ENCODE data around the gene SSRP1.

Gene SSRP1

DNA sequence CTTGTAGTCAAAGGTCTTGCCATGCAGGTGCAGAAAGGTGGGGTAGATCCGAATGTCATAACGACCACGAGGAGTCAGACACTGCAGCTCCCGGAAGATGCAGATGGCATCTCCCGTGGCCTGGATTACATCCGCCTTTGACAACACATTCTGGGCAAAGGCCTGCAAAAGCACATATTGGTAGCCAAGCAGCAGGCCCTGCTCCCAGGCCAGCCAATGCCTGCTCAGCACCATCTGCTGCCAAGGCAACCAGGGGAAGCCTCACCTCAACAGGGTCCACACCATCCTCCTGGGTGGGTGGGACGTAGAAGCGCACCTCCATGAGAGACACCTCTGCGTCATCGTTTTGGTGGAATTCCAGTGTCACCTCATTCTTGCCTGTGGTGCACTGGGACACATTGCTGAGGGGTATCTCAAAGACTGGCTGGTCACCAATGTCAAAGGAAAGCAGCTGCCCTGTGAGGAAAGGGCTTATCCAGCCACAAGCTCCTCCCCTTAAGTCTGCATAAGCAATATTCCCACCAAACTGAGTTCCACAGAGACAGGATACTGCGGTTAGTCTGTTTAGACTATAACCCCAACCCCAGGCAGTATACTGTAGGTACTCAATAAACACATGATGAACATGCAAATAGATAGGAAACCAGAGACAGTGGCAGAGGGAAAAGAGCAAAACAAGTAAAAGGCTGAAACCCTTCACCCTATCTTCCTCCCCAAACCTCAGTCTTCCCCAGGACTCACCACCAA lies 2.8 kb downstream of the SSRP1 start:
- H3K9me2 ChIP-seq (replicated peaks; ENCODE audit: insufficient read depth, low read length), result no peaks in the 10 kb centered on the region
- H2AFZ ChIP-seq (ENCODE audit: low read length), result no peak overlapping the region
- no peak overlapping the region for H3K27ac ChIP-seq (ENCODE audit: low read length)
- DNase-seq, result no peak
- peaks cover 65% of the 10 kb centered on the region for H3K79me2 ChIP-seq (ENCODE audit: low read length)
- H3K4me3 ChIP-seq (ENCODE audit: low read length), result no peak overlapping the region
- no peak overlapping the region for H3K9ac ChIP-seq (ENCODE audit: low read length)
- TF ChIP-seq EZH2phosphoT487 (IDR thresholded peaks at IDR 0.05; ENCODE audit: low read length) (no peak), EZH2 (optimal IDR thresholded peaks at IDR 0.05; ENCODE audit: low read depth, low read length) (no peak)
- TF ChIP-seq, protein P1, sequence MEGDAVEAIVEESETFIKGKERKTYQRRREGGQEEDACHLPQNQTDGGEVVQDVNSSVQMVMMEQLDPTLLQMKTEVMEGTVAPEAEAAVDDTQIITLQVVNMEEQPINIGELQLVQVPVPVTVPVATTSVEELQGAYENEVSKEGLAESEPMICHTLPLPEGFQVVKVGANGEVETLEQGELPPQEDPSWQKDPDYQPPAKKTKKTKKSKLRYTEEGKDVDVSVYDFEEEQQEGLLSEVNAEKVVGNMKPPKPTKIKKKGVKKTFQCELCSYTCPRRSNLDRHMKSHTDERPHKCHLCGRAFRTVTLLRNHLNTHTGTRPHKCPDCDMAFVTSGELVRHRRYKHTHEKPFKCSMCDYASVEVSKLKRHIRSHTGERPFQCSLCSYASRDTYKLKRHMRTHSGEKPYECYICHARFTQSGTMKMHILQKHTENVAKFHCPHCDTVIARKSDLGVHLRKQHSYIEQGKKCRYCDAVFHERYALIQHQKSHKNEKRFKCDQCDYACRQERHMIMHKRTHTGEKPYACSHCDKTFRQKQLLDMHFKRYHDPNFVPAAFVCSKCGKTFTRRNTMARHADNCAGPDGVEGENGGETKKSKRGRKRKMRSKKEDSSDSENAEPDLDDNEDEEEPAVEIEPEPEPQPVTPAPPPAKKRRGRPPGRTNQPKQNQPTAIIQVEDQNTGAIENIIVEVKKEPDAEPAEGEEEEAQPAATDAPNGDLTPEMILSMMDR (IDR thresholded peaks at IDR 0.05; ENCODE audit: low read length), result no peak
- H3K4me1 ChIP-seq (ENCODE audit: low read length), result peaks cover 18% of the 10 kb centered on the region
- H3K36me3 ChIP-seq (replicated peaks; ENCODE audit: insufficient read depth, low read length), result peaks cover 18% of the 10 kb centered on the region
- H3K9me3 ChIP-seq (replicated peaks; ENCODE audit: insufficient read depth, low read length), result no peaks in the 10 kb centered on the region
- H4K20me1 ChIP-seq (ENCODE audit: insufficient read depth, low read length), result no peaks in the 10 kb centered on the region
- no peak overlapping the region for H3K4me2 ChIP-seq (ENCODE audit: low read depth, low read length)
- no peaks in the 10 kb centered on the region for H3K27me3 ChIP-seq (replicated peaks; ENCODE audit: insufficient read depth, low read length)
- H3F3A ChIP-seq (ENCODE audit: insufficient read depth, low read length), result 0 out of 2 replicates have a peak, but pooled peaks cover under 1% of the 10 kb centered on the region

DNA sequence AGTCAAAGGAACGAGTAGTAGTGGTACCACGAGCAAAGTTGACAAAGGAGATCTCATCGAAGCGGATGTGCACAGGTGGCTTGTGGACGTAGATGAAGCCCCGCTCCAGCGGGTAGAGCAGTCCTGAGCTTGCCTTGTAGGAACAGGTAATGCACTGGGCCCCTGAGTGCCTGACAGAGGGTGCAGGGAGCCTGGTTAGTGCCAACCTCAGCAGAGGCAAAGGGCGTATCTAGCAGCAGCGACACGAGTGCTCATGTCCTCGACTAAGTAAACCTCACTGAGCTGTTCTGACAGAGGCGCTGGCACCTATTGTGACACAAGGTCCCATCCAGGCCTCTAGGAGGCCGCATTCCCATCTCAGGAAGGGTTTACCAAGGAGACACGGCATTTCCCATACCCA lies 4.0 kb downstream of the SSRP1 start:
- Histone ChIP-seq H3K27me3 (replicated peaks; ENCODE audit: insufficient read depth, low read length) (no peaks in the 10 kb centered on the region), H3K9ac (ENCODE audit: low read length) (no peak overlapping the region), H2AFZ (ENCODE audit: low read length) (no peak overlapping the region), H4K20me1 (ENCODE audit: insufficient read depth, low read length) (no peaks in the 10 kb centered on the region), H3K9me2 (replicated peaks; ENCODE audit: insufficient read depth, low read length) (no peaks in the 10 kb centered on the region), H3K4me1 (ENCODE audit: low read length) (peaks cover 29% of the 10 kb centered on the region), H3K79me2 (ENCODE audit: low read length) (peaks cover 65% of the 10 kb centered on the region), H3K4me3 (ENCODE audit: low read length) (no peak overlapping the region), H3K9me3 (replicated peaks; ENCODE audit: insufficient read depth, low read length) (no peaks in the 10 kb centered on the region), H3F3A (ENCODE audit: insufficient read depth, low read length) (peaks cover 11% of the 10 kb centered on the region; the same call in 1 of the 2 replicates), H3K36me3 (replicated peaks; ENCODE audit: insufficient read depth, low read length) (peaks cover 18% of the 10 kb centered on the region), H3K4me2 (ENCODE audit: low read depth, low read length) (no peak overlapping the region), H3K27ac (ENCODE audit: low read length) (no peak overlapping the region)
- TF ChIP-seq EZH2phosphoT487 (IDR thresholded peaks at IDR 0.05; ENCODE audit: low read length) (no peak), EZH2 (optimal IDR thresholded peaks at IDR 0.05; ENCODE audit: low read depth, low read length) (no peak)
- TF ChIP-seq, protein P1 (IDR thresholded peaks at IDR 0.05; ENCODE audit: low read length), result no peak
- DNase-seq, result no peak

DNA sequence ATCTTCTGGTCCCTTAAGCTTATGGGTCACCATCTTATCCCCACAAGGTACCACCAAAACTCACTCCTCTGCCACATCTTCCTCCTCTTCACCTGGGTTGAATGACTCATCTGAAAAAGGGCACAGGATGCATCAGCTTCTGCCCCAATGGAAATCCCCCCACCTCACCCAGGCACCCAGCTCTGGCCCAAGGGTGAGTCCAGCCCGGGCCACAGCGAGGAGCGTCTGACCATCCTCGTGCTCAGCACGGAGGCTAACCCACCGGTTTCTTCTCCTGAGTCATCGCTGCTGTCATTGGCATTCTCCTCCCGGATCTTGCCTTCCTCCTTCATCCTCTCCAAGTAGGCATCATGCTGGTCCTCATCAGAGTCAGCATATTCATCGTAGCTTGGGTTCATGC lies 5.7 kb downstream of the SSRP1 start:
- no peak for TF ChIP-seq EZH2phosphoT487 (IDR thresholded peaks at IDR 0.05; ENCODE audit: low read length)
- TF ChIP-seq, protein P1 (IDR thresholded peaks at IDR 0.05; ENCODE audit: low read length), result no peak
- TF ChIP-seq EZH2 (optimal IDR thresholded peaks at IDR 0.05; ENCODE audit: low read depth, low read length), result no peak
- Histone ChIP-seq H3K36me3 (replicated peaks; ENCODE audit: insufficient read depth, low read length) (peaks cover 18% of the 10 kb centered on the region), H3K79me2 (ENCODE audit: low read length) (peaks cover 55% of the 10 kb centered on the region), H3K27ac (ENCODE audit: low read length) (no peak overlapping the region), H4K20me1 (ENCODE audit: insufficient read depth, low read length) (no peaks in the 10 kb centered on the region), H3F3A (ENCODE audit: insufficient read depth, low read length) (peaks cover 25% of the 10 kb centered on the region), H3K4me3 (ENCODE audit: low read length) (no peak overlapping the region), H3K9me3 (replicated peaks; ENCODE audit: insufficient read depth, low read length) (no peaks in the 10 kb centered on the region), H3K9me2 (replicated peaks; ENCODE audit: insufficient read depth, low read length) (no peaks in the 10 kb centered on the region), H2AFZ (ENCODE audit: low read length) (no peak overlapping the region), H3K4me1 (ENCODE audit: low read length) (peaks cover 39% of the 10 kb centered on the region), H3K4me2 (ENCODE audit: low read depth, low read length) (no peak overlapping the region), H3K9ac (ENCODE audit: low read length) (no peak overlapping the region), H3K27me3 (replicated peaks; ENCODE audit: insufficient read depth, low read length) (no peaks in the 10 kb centered on the region)
- DNase-seq, result no peak

Data from MM.1S (cell line).